Skin of body (tissue), 2 donors: ENCODE data around the gene GNAI3. TPM values are rescaled to one million over a fixed set of nuclear protein-coding genes. Genes with fewer than 3 reads are reported as not detected.

Experiments
- DNase-seq: peaks from one replicate; lab custom pipeline; 2025; lab: John Stamatoyannopoulos, UW
- total RNA-seq: library from RNA; depleted of rRNA; stranded (reverse); fragments of >200 nt; gene quantifications from one replicate; pipeline ENCODE4 v1.2.3, GENCODE V29; 2014

The GNAI3 gene
- 11.8 TPM for total RNA-seq

DNA sequence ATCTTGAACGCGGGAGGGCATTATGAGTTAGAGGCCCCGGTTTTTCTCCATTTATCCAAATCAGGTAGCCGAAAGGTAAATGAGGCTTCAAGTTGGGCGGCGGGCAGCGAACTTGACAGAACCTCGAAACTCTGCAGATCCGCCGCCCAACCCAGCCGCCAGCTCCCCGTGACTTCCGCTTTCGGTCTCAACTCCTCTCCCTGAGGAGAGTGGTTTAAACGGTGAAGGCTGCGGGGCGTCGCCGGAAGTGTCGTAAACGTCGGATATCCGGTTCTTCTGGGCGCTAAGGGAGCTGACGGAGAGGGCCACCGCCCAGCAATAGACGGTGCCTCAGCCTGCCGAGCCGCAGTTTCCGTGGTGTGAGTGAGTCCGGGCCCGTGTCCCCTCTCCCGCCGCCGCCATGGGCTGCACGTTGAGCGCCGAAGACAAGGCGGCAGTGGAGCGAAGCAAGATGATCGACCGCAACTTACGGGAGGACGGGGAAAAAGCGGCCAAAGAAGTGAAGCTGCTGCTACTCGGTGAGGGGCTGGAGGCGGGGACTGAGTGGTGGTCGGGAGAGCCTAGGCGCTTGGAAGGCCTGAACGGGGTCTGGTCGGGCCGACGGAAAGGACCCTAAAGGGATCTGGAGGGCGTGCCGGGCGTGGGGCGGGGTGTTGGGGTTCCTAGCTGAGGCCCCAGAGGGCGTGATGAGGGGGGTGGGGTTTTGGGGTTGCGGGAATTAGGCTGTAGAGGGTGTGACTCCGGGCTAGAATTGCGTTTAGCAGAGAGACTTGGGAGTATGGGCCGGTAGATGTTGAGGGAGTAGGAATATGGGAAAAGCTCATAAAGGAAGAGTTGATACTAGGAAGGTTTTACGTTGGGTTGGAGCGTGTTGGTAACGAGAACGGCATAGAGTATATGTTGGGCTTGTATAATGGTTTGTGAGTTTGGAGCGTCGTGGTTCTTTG, at the start of gene GNAI3:
TSS of gene GNAI3 (plus strand) at position 295 of the 947 bp plus-strand sequence. CDS start at position 401, 106 bp downstream.
- DNase-seq, result peak; percentile 97

DNA sequence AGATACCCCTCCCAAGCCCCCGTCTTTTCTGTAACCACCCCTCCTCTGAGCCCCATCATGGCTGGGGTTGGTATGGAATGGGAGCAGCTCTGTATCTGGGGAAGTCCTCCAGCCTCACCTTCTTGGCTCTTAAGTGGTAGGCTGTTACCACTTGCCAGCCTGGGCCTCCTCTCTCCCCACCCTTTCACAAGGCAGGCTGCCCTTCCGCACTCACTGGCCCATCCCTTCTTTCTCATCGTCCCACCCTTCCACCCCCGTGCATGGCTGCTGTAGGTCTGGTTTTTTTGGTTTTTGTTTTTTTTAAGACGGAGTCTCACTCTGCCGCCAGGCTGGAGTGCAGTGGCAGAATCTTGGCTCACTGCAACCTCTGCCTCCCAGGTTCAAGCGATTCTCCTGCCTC, 49.3 kb upstream of the GNAI3 start:
- no peak for DNase-seq

DNA sequence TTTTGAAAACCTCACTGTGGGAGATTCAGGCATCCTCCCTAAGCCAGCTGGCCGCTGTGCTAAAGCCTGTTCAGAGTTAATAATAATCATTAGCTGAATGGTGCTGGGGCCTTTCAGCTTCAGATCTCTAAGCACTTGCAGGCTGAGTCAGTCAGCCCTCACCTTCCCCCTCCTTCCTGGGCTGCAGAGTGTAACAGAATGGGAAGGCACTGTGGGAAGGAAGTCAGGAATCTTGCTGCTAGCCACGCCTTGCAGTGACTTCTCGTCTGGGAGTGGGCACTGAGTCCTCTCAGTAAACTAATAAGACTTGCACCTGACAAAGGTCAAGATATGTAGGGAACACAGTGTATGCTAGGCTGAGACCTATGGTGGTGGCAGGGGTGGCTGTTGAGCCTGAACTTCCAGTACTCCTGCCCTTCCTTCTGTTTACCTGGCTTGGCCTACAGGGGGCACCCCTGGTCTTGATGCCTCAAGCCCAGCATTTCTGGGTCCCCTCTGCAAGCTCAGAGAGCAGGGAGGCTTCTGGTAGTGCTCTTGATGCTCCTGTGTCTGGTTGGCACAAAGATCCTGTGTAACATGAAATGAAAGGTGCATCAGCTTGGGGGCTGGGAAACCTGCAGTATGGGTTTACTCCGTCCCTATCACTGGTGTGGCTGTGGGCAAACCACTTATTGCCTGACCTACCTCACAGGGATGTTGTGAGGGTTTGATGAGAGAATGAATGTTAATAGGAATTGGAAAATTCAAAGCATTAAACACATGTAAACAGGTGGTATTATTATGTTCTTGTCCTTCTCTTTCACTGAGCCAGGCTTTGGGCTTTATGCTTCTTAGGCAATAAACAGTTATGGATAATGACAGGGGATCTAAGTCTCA, 48.5 kb upstream of the GNAI3 start:
- no peak for DNase-seq

DNA sequence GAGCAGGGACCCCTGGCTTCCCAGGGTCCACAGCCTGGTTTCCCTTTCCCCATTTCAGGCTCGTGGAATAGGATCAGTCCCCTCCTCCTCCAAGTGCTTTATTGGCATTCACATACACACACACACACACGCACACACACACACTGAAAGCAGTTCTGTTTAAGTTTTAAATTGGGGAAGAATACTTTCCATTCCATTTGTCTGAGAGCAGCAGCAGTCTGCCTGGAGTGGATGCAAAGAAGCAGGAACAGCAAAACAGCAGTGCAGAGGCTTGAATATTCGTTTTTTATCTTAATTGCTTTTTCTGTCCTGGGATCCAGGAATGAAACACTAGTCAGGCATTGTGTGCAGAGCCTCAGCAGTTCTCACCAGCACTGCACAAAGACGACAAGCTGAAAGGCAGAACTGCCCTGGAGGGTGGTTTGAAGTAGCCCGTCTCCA, 47.5 kb upstream of the GNAI3 start:
- DNase-seq, result peak; percentile 3

DNA sequence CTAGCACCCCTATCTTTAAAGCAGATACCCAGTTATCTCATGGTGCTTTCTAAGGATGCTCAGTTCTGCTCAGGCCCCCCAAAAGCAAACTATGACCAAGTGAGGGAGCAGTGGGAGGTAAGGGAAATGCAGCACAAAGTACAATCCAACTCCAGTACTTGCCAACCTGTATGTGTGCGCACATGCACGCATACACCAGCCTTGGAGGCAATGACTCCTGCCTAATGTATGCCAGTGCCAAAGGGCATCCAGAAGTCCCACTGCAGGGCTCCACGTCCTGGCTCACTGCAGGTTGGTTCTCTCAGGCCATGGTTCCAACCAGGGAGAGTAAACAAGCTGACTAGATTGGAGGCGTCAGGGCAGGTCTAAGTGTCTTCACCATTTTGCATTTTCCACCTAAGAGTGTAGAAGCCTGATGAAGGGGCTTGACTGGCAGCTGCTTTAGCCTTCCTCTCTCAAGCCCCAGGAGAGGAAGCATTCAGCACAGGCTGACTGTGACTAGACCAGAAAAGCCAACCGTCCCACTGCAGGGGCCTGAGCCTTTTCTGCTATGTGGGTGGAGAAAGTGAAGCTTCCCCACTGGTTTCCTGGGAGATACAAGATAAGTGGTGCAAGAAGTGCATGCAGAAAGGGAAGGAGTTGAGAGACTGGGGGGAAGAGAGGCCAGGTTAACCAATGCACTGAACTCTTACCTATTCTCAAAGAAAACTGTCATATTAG, 46.6 kb upstream of the GNAI3 start:
- no peak for DNase-seq

DNA sequence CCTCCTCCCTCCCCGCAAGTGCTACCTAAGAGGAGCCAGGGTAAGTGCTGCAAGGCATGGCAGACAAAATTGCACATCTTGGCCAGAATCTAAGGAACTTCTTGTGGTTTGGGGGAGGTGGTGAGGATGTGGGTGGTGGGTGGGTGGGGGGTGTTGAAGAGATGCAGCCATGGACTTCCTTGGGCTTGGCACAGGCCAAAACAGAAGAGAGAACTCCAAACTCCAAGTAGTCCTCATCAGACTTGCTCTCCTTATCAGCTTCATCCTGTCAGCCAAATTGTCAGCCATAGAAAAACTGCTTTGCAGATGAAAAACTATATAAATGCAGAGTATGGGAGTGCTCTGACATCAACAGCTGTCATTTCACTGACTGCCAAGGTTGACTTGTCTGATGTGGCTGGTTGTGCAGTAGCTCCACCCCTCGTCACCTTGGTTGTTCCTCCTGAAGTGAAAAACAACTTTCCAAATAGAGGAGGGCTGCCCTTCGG, 46.0 kb upstream of the GNAI3 start:
- DNase-seq, result no peak

DNA sequence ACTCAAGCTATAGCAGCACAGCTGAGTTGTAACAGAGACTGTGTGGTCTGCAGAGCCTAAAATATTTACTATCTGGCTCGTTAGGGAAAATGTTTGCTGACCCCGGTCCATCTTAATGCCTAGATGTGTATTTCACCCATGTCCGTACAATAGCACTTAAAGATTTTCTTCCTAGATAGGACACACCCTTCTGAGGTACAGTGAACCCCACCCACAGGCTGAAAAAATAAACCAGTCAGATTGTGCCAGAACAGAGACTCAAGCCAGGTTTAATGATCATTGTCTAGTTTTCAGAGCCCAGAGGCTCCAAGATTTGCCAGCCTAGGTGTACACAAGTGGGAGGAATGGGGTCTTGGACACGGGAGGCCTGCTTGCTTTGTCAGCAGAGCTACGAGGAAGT, 44.5 kb upstream of the GNAI3 start:
- DNase-seq, result no peak

DNA sequence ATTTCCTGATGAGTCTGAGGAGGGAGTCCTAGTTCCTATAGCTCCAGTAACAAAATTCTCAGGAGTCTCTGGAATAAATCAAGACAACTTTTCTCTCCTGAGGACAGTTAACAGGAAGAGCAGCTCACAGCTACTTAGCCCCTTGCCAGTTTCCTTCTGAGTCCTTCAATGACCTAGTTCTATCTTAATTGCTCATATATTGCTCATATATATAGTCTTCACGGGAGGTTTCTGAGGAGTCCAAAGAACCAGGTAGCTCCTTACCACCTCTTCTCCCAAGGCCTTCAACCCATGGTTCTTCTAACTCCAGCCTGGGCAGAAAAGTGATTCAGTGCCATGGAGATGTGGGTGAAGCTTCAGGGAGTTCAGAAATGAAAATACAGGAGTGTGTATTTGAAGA, 43.4 kb upstream of the GNAI3 start:
- DNase-seq, result no peak

DNA sequence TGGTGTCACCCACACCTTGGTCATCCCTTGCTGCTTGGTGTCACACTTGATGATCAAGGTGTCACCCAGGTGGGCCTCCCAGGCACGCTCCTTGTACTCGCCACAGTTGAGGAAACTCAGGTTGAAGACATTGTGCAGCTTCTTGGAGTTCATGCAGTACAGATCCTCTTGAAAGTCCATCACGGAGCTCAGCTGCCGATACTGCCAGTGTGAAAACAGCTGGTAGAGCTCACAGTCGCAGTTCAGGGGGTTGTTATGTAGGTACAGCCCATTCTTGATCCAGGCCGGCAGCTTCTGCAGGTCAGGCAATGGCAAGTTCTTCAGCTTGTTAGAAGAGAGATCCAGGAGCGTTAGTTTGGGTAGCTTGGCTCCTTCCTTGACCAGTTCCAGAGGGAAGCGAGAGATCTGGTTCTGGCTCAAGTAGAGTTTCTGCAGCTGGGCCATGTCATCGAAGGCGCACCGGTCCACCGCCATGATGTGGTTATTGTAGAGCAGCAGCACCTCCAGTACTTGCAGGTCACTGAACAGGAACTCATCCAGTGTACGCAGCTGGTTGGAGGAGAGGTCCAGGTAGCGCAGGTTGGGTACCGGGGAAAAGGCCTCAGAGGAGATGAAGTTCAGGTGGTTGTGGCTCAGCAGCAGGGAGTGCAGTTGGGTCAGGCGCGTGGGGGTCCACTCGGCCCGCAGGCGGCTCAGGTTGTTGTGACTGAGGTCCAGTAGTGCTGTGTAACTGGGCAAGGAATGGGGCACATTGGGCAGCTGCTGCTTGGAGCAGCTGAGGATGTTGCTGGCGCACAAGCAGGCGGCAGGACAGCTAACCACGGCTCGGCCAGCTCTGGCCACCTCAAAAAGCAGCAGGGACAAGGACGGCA, 40.2 kb upstream of the GNAI3 start:
- DNase-seq, result no peak

DNA sequence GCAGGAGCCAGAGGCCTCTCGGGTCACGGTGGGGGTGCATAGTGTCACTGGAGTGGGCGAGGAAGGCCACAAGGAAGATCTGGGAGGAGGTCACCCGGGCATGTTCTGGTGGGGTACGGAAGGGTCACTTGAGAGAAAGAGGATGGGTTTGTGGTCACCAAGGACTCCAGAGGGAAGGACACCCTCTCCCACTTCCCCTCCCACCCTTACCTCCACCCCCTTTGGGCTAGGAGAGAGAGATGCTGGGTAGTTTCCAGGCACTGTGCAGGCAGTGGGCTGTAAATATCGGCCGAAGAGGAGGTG, 39.6 kb upstream of the GNAI3 start:
- DNase-seq, result no peak

DNA sequence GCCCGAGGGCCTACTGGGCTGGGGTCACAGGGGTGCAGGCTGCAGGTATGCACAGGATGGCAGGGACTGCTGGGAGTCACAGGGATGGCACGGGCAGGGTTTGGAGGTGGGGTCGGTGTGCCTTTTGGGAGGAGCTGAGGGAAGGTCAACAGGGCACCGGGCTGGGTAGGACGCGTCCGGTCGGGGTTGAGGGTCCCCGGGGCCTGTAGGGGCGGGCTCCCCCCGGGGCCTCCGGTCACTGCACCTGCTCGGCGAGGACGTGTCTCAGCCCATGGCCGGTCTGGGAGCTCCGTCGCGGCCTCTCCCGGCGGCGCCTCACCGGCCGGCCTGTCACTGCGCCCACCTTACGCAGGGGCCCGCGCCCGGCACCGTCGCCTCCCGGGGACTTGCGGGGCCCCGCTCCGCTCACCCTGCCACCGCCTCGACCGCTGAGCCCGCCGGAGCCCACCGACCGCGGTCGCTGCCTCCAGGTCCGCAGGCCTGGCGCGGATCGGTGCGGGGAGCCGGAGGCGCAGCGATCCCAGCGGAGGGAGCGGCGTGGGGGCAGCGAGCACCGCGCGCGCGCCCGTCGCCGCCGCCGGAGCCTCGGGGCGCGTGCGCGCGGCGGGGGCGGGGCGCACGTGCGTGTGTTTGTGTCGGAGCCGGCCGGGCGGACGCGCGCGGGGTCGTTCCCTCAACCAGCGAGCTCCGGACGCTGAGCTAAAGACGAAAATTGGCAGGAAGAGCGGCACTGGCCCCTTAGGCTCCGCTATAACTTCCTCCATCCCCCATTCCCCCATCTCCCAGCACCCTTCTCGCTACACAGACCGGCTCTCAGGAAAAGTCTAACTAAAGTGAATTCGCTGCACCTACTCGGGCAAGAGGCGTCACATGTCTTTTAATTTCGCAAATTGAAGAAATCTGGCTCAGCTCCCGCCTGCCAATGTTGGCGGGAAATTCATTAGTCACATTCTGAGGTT, 39.0 kb upstream of the GNAI3 start, which contains the start of gene AMIGO1:
TSS of gene AMIGO1 (minus strand) at position 552 of the 959 bp plus-strand sequence. CDS start 815 bp downstream, outside the sequence.
- no peak for DNase-seq

DNA sequence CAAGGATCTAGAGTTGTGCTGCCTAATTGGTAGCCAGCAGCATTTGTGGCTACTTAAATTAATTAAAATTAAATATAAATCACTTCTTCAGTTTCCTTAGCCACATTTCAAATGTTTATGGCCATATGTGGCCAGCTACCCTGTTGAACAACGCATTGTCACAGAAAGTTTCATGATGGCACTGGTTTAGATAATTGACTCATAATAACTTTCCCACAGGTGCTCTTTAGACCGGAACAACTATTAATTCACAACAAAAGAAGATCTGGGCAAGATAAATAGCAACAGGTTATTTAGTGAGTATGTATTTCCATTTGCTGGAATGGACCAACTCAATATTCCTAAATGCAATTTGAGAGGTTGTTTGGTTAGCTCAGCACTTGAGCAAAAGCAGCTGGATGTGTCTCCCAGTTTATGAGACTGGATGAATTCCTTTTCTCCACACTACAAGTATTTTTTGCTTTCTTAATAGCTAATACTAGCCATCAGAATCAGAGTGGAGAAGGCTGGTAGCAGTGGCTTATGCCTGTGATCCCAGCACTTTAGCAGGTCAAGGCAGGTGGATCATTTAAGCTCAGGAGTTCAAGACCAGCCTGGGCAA, 35.2 kb upstream of the GNAI3 start:
- DNase-seq, result no peak

DNA sequence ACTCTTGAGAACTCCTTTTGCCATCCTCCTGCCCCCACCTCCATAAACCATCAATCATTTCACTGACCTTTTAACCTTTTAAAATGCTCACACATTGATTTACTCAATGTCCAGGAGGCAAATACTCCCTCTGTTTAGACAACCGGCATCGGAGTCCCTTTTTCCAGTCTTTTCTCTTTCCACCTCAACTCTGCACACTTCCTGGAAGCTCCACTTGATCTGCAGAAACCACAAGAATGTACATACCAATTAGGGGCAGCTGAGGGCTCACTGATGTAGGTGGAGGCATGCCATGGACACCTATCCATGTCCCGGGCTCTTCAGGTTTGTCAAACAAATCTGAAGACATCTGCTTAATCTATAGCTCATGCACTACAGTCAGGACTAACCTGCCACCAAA, 33.6 kb upstream of the GNAI3 start:
- no peak for DNase-seq

DNA sequence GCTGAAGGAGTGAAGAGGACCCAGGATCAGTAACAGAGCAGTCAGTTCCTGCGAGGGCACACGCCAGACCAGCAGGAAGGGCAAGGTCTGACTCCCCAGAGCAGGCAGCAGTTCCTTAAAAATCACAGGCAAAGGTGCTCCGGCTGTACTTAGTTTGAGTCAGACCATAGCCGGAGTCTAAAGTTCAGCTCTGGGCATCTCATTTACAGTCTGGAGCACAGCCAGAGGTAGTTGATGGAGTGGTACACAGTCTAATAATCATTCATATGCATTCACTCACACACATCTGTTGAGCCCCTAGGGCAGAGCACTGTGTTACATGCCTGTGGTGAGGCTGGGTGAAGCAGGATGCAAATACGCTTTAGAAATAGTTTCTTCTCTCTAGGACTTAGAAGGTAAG, 31.5 kb upstream of the GNAI3 start:
- DNase-seq, result peak; percentile 16

DNA sequence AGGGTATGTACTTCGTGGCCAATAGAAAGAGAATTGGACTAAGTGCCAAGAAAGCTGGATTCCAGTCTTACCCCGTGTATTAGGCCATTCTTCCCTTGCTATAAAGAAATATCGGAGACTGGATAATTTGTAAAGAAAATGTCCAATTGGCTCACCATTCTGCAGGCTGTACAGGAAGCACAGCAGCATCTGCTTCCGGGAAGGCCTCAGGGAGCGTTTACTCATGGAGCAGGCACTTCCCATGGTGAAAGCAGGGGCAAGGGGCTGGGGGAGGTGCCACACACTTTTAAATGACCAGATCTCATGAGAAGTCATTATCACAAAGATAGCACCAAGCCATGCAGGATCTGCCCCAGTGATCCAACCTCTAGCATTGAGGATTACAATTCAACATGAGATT, 31.1 kb upstream of the GNAI3 start:
- no peak for DNase-seq

DNA sequence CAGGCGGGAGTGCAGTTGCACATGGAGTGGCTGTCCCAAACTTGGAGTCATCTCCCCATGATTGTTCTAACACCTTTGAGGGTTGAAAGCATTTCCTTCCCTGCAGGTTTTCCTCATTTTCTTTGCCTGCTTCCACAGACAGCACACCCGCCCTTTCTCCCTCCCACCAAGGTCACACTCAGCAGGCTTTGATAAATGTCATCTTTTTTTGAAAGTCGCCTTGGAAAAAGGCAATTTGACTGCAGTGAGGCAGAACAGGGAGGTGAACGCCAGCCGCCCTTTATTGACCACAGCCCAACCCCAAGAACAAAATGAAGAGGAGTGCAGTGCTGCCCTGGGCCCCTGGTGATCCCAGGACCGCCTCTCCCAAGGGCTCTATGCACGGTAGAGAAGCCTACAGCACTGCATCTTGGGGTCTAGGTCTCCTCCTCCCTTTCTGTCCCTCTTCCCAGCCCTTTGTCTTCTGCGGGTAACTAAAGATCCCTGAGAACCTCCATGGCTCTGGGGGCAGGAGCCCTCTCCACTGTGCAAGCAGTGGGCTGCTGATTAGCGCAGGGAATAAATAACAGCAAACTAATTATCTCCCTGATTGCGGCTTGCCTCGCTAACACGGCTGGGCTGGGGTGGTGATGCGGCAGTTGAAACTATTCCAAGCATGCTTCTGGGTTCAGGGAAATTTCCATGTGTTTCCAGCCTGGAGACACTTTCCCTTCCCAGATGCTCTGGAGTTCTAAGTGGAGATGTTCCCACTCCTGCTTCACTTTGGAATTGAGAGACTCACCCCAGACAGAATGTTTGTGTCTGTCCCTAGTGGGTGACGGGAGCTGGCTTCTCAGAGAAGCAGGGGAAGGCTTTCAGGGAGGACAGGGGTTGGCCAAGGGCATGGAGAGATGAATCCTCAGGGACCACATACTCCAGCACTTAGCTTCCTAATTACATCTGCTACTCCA, 27.1 kb upstream of the GNAI3 start:
- peak; percentile 53 for DNase-seq

DNA sequence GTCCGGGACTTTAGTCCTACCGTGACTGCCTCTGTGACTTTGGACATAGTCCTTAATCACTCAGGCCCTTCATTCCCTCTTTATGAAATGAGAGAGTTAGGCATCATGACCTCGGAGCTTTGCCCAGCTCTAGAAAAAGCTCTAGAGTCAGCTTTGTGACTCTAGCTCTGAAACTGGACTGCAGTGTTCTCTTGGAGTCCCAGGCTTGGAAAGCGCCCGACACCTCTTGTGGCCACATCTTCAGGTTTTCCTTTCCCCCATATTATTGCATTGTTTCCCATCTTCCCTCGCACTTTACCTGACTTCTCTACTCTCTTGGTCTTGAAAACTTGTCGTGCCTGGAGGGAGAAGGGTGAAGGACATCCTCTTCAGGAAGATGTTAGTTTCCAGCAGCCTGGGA, 26.4 kb upstream of the GNAI3 start:
- no peak for DNase-seq

DNA sequence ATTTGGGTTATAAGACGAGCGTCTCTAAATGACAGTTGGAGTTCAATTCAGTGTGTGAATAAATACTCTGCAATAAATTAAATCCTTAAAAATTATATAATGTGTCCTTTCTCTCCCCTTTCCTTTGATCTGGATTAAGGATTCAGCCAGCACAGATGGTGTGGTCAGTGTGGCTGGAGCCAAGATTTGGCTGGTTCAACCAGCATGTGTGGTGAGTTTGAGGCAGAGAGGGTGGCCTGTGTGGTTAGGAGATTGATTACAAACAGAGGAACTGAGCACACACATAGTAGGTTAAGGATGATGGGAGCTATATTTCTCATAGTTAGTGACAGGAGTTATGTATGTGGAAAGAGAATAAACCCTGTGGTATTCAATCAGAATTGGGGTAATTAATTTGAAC, 24.7 kb upstream of the GNAI3 start:
- DNase-seq, result no peak
